ENCODE results near the gene ST7.
A peak's percentile ranks its signal among the peaks of the same experiment; 100 is the strongest.

ST7 gene

DNA sequence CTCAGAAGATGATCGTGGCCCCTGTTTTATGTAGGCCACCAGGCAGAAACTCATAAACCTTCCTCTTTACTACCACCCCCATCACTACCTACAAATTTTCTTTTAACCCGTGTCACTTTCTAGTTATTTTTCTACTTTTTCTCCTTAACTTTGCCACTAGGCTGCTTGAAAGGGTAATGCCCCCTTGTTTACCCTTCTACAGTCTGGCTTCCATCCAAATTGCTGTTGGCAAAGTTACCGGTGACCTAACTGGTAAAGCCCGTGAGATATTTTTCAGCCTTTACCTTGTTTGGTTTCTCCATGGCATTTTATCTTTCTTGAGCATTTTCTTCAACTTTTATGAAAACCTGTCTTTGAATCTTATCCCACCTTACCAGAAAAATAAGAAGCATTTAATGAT is 216.6 kb downstream of the ST7 start:
- TF ChIP-seq, protein P1, sequence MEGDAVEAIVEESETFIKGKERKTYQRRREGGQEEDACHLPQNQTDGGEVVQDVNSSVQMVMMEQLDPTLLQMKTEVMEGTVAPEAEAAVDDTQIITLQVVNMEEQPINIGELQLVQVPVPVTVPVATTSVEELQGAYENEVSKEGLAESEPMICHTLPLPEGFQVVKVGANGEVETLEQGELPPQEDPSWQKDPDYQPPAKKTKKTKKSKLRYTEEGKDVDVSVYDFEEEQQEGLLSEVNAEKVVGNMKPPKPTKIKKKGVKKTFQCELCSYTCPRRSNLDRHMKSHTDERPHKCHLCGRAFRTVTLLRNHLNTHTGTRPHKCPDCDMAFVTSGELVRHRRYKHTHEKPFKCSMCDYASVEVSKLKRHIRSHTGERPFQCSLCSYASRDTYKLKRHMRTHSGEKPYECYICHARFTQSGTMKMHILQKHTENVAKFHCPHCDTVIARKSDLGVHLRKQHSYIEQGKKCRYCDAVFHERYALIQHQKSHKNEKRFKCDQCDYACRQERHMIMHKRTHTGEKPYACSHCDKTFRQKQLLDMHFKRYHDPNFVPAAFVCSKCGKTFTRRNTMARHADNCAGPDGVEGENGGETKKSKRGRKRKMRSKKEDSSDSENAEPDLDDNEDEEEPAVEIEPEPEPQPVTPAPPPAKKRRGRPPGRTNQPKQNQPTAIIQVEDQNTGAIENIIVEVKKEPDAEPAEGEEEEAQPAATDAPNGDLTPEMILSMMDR (IDR thresholded peaks at IDR 0.05), result no peak
- TF ChIP-seq ZFX (IDR thresholded peaks at IDR 0.05; ENCODE audit: borderline replicate concordance), result no peak
- H3K27ac ChIP-seq, result no peak overlapping the region

DNA sequence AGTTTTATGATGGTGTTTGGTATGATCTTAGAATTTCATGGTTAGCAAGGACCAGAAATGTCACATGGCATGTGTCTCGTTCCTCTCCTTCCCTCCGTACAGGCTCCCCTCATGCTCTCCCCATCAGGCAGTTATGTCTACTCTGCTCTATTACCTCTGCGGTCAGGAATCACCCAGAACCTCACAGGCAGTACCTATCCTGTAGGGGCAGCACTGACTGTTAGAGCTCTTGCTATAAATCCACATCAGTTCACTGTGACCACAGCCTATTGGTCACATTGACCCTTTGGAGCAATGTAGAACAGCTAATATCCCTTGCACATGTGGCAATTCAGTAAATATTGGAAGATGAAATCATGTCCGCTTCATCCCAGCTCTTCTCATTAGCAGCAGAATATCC is 217.8 kb downstream of the ST7 start:
- TF ChIP-seq, protein P1 (IDR thresholded peaks at IDR 0.05), result peak; percentile 22
- TF ChIP-seq ZFX (IDR thresholded peaks at IDR 0.05; ENCODE audit: borderline replicate concordance), result no peak
- H3K27ac ChIP-seq, result no peak overlapping the region

DNA sequence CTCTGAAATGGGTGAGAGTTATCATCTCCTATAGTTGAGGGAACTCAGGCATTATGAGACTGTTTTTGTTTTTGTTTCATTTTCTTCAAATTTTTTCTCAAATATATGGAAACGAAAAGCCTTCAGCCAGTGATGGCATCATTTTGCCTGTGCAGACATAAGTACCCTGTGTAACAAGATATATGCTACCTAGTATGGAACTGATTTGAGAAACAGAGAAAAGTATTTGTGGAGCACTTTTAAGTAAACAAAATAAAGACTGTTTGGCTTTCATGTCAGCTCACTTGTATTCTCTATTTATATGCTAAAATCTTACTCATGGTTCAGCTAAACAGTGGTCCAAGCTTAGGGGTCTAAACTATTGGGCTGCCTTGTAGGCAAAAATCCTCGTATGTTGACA is 219.0 kb downstream of the ST7 start:
- H3K27ac ChIP-seq, result no peak overlapping the region

DNA sequence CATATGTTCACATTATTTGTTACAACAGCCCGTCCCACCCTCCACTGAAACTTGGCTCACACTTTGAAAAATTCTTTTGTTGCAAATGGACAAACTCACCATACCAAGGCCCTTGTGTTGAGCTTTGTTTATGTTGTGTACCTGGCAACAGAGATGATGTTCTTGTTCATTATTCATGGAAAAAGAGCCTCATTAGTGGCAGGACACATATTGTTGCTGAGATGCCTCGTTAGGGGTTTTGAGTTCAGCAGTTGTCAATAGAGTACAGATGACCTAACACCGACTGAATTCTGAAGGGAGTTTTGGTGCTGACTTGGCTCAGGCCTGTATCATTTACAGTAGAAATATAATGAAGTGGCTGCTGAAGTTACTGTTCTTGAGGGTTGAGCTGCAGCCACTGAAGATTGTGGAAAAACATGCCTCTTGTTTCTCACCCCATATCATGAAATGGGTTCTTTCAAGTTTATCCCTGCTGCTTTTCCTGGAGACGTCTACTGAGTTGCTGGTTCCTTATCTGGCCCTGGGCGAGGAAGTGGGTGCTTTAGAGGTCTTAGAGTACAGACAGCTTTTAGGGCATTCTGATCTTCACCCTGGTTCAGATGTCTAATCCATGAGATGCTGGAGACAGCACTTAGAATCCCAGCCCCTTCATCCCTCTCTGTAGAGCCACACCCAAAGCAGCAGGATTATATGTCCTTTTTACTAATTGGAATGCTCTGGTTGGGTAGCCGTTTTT is 219.9 kb downstream of the ST7 start:
- TF ChIP-seq, protein P1 (IDR thresholded peaks at IDR 0.05), result no peak
- no peak for TF ChIP-seq ZFX (IDR thresholded peaks at IDR 0.05; ENCODE audit: borderline replicate concordance)
- no peak overlapping the region for H3K27ac ChIP-seq

More for the DNA sequence above, 219.0 kb downstream of the ST7 start:
- TF ChIP-seq ZFX (IDR thresholded peaks at IDR 0.05; ENCODE audit: borderline replicate concordance), result no peak
- TF ChIP-seq, protein P1 (IDR thresholded peaks at IDR 0.05), result no peak

DNA sequence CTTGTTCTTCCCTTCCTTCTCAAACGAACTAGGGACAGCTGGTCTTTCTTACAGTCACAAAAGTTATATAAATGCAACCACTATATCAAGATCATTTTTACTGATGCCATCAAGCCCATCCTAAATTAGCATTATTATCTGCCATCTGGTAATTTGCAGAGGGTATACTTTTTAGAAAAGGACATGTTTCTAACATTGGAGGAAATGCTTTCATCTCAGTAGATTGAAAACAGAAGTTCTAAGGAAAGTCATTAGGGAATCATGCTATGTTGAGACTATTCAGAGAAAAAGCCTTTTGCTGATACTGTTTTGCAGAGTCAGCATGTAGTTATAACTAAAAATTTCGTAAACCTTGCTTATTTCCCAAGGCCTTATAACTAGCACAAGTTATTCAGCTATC is 222.9 kb downstream of the ST7 start:
- TF ChIP-seq, protein P1 (IDR thresholded peaks at IDR 0.05), result no peak
- TF ChIP-seq ZFX (IDR thresholded peaks at IDR 0.05; ENCODE audit: borderline replicate concordance), result no peak
- H3K27ac ChIP-seq, result no peak overlapping the region

DNA sequence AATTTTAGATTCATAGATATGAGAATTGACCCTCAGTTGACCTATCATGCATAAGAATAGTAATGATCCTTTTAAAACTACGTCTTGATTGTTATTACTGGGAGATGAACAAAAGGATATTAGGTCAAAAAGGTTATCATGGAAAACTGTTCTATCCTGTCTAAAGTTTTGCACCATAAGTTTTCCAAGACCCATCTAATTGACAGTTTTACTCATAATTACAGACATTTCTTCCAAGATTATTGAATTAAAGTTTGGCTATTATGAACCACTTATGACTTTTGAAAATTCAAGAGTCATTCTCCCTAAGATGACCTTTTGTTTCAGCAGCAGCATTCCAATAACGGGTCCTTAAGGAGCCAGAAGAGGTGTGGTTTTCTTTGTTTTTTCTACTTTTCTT is 225.3 kb downstream of the ST7 start:
- TF ChIP-seq ZFX (IDR thresholded peaks at IDR 0.05; ENCODE audit: borderline replicate concordance), result no peak
- TF ChIP-seq, protein P1 (IDR thresholded peaks at IDR 0.05), result no peak
- H3K27ac ChIP-seq, result no peak overlapping the region

DNA sequence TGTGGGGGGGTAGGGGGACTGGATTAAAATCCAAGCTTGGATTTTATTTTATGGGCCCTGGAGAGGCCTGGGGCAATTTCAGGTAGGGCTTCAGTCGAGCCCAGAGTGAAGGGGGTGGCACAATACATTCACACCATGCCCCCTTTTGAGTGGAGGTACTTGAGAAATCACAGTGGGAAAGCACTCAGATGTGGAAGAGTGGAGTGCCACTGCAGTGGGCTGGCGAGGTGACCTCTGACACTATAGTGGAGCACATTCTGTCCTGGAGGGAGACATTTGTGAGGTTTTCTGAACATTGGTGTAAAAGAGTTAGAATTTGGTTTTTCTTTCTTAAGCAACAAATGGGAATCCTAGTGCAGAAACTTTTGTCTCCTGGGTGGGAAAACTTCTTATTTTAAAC is 226.4 kb downstream of the ST7 start:
- no peak overlapping the region for H3K27ac ChIP-seq
- TF ChIP-seq ZFX (IDR thresholded peaks at IDR 0.05; ENCODE audit: borderline replicate concordance), result no peak
- TF ChIP-seq, protein P1 (IDR thresholded peaks at IDR 0.05), result no peak

All from 22Rv1 (cell line).